ENCODE results near the gene DVL1. TPM values are rescaled to one million over a fixed set of nuclear protein-coding genes. Genes with fewer than 3 reads are reported as not detected.
A peak's percentile ranks its signal among the peaks of the same experiment; 100 is the strongest.

Gene DVL1
- total and polyA plus RNA-seq, 9 of the 15 experiments (the other 6 are each of a cell fraction or from before 2014, with no cell fraction given), result 0.62 to 135 (median 24.3) TPM

GRCh38 chr1:1349256-1350012 lies at the start of gene DVL1 (continued):
- TF ChIP-seq ZMIZ1 (IDR thresholded peaks at IDR 0.05; ENCODE audit: low read depth in 2 of 2, low read length in 2 of 2) (no peak), STAG1 (CRISPR knock-in tag; IDR thresholded peaks at IDR 0.05; ENCODE audit: borderline replicate concordance) (0 out of 2 replicates have a peak, but pooled peaks have one; percentile 34), USF1 (CRISPR knock-in tag; IDR thresholded peaks at IDR 0.05) (no peak), GTF2B (IDR thresholded peaks at IDR 0.05; ENCODE audit: extremely low read depth, insufficient read length) (no peak), SREBF1 (IDR thresholded peaks at IDR 0.05; ENCODE audit: borderline replicate concordance, low read depth, low read length) (no peak), MEF2A (IDR thresholded peaks at IDR 0.05; ENCODE audit: control insufficient read depth, low read depth, low read length) (no peak), JUND (IDR thresholded peaks at IDR 0.05; ENCODE audit: borderline replicate concordance, low read depth, low read length) (0 out of 2 replicates have a peak, but pooled peaks have one; percentile 2), JUND (tag; IDR thresholded peaks at IDR 0.05; ENCODE audit: borderline replicate concordance, low read depth, low read length) (no peak), JUN (IDR thresholded peaks at IDR 0.05; ENCODE audit: borderline replicate concordance, low read depth, low read length) (no peak), JUN (CRISPR knock-in tag; IDR thresholded peaks at IDR 0.05; ENCODE audit: borderline replicate concordance) (no peak), ZNF165 (CRISPR knock-in tag; IDR thresholded peaks at IDR 0.05; ENCODE audit: borderline replicate concordance) (no peak), BACH1 (tag; IDR thresholded peaks at IDR 0.05) (no peak)
- TF ChIP-seq, protein P1, sequence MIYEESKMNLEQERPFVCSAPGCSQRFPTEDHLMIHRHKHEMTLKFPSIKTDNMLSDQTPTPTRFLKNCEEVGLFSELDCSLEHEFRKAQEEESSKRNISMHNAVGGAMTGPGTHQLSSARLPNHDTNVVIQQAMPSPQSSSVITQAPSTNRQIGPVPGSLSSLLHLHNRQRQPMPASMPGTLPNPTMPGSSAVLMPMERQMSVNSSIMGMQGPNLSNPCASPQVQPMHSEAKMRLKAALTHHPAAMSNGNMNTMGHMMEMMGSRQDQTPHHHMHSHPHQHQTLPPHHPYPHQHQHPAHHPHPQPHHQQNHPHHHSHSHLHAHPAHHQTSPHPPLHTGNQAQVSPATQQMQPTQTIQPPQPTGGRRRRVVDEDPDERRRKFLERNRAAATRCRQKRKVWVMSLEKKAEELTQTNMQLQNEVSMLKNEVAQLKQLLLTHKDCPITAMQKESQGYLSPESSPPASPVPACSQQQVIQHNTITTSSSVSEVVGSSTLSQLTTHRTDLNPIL (CRISPR knock-in tag; IDR thresholded peaks at IDR 0.05), result no peak
- TF ChIP-seq, protein P2, sequence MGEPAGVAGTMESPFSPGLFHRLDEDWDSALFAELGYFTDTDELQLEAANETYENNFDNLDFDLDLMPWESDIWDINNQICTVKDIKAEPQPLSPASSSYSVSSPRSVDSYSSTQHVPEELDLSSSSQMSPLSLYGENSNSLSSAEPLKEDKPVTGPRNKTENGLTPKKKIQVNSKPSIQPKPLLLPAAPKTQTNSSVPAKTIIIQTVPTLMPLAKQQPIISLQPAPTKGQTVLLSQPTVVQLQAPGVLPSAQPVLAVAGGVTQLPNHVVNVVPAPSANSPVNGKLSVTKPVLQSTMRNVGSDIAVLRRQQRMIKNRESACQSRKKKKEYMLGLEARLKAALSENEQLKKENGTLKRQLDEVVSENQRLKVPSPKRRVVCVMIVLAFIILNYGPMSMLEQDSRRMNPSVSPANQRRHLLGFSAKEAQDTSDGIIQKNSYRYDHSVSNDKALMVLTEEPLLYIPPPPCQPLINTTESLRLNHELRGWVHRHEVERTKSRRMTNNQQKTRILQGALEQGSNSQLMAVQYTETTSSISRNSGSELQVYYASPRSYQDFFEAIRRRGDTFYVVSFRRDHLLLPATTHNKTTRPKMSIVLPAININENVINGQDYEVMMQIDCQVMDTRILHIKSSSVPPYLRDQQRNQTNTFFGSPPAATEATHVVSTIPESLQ (CRISPR knock-in tag; IDR thresholded peaks at IDR 0.05), result no peak
